Panc1 (cell line): Measurements from ENCODE around the gene ARHGEF10L. TPM values are rescaled to one million over a fixed set of nuclear protein-coding genes. Genes with fewer than 3 reads are reported as not detected.

Experiments
- ATAC-seq: fragments of 200-7000 bp; cut with Tn5 transposase; 2 replicates; pipeline ENCODE4 v1.9.1; 2020; ENCODE audit warnings: mild to moderate bottlenecking, moderate library complexity
- BruUV-seq: library from RNA; stranded (reverse); fragments of 400-500 nt; replicated peaks from 2 replicates; lab custom pipeline; 2021; lab: Mats Ljungman, UMichigan
- CTCF ChIA-PET: fragments of 300-600 bp; sonication (Branson Sonifier 250); formaldehyde crosslinking; loops from one replicate; lab custom pipeline; 2022; ENCODE audit warnings: antibody characterized with exemption; lab: Charles Lee
- POLR2A ChIA-PET: fragments of 300-600 bp; sonication (Branson Sonifier 250); formaldehyde crosslinking; loops from one replicate; lab custom pipeline; 2022; ENCODE audit warnings: antibody characterized with exemption; lab: Charles Lee
- DNase-seq: peaks from one replicate; pipeline ENCODE4 v3.0.0-alpha.2; 2010; ENCODE audit warnings: low read depth, low spot score
- H3K27ac ChIP-seq: 2 replicates; pipeline ENCODE4 v1.5.1; 2011; ENCODE audit warnings: mild to moderate bottlenecking, low read length, inconsistent platforms
- H3K27me3 ChIP-seq: fragments of 200-500 bp; sonication (Bioruptor generic); 2 replicates; pipeline ENCODE4 v1.6.0; 2014; ENCODE audit warnings: low read length, inconsistent platforms; ENCODE audit not compliant: control insufficient read depth, insufficient read depth
- H3K36me3 ChIP-seq: fragments of 200-500 bp; sonication (Bioruptor generic); 2 replicates; pipeline ENCODE4 v1.5.1; 2014; ENCODE audit warnings: inconsistent platforms, mild to moderate bottlenecking, low read length, moderate library complexity; ENCODE audit not compliant: control insufficient read depth, insufficient read depth
- H3K4me1 ChIP-seq: 2 replicates; pipeline ENCODE4 v1.5.1; 2011; ENCODE audit warnings: inconsistent platforms, mild to moderate bottlenecking, low read length, moderate library complexity; ENCODE audit not compliant: control insufficient read depth, insufficient read depth
- H3K4me3 ChIP-seq, 2 experiments: 2 replicates each; pipeline ENCODE4 v1.5.1; 2011 to 2012; ENCODE audit warnings: low read depth in 2 of 2, low read length in 2 of 2, mild to moderate bottlenecking in 2 of 2, inconsistent platforms in 1 of 2, moderate library complexity in 1 of 2
- H3K9me3 ChIP-seq: fragments of 200-500 bp; sonication (Bioruptor generic); 2 replicates; pipeline ENCODE4 v1.5.1; 2014; ENCODE audit warnings: low read depth, mild to moderate bottlenecking, inconsistent platforms, low read length, moderate library complexity; ENCODE audit not compliant: control insufficient read depth, insufficient read depth
- CTCF ChIP-seq: fragments of 450-650 bp; IDR thresholded peaks from 2 replicates; pipeline ENCODE4 v1.5.1; 2017; ENCODE audit warnings: mild to moderate bottlenecking
- POLR2AphosphoS5 ChIP-seq: IDR thresholded peaks from 2 replicates; pipeline ENCODE4 v1.6.1; 2012; ENCODE audit warnings: mild to moderate bottlenecking, low read depth, low read length, moderate library complexity
- REST ChIP-seq, 2 experiments: IDR thresholded peaks; 2 replicates each; pipeline ENCODE4 v1.6.1; 2011 to 2012; ENCODE audit warnings: low read depth in 2 of 2, control low read depth in 1 of 2, low read length in 1 of 2, mild to moderate bottlenecking in 1 of 2, moderate library complexity in 1 of 2; ENCODE audit not compliant: insufficient read depth in 1 of 2
- SIN3A ChIP-seq: IDR thresholded peaks from 2 replicates; pipeline ENCODE4 v1.6.1; 2012; ENCODE audit warnings: low read depth, mild to moderate bottlenecking, low read length, moderate library complexity, borderline replicate concordance; ENCODE audit not compliant: insufficient read depth
- TCF7L2 ChIP-seq: IDR thresholded peaks from 2 replicates; pipeline ENCODE4 v1.6.1; 2011; ENCODE audit warnings: mild to moderate bottlenecking, low read depth, low read length, inconsistent platforms
- in situ Hi-C: cut with HindIII; loops from 2 replicates; pipeline ENCODE4 v1.10.0; 2016; ENCODE audit warnings: low sequenced_read_pairs, low pct_unique_long_range_greater_than_20kb
- intact Hi-C: fragments of 100-400 bp; cut with micrococcal nuclease; formaldehyde crosslinking; loops from one replicate; pipeline ENCODE4 v1.10.0; 2022; ENCODE audit not compliant: unreplicated experiment
- total RNA-seq: library from RNA; stranded (reverse); gene quantifications from one replicate; pipeline ENCODE4 v1.2.1, GENCODE V29; 2021; ENCODE audit not compliant: unreplicated experiment

ARHGEF10L gene
- total RNA-seq, 1 experiment from 2014 or later: 5.9 TPM

GRCh38 chr1:17587693-17588047, 48.2 kb downstream of the ARHGEF10L start:
- no peak for DNase-seq
- POLR2A ChIA-PET: no interaction called here
- CTCF ChIA-PET: interaction anchor here (1.2 to 1.3 kb wide), 2 partner anchors 13 to 19 kb away, joined by 4 read pairs; no protein-coding TSS in a partner anchor
- TF ChIP-seq TCF7L2: no peak
- no peak for TF ChIP-seq POLR2AphosphoS5
- TF ChIP-seq REST (IDR thresholded peaks at IDR 0.05; ENCODE audit: insufficient read depth in 1 of 2, low read depth in 2 of 2, low read length in 1 of 2): no peak
- TF ChIP-seq SIN3A: no peak
- no peak for TF ChIP-seq CTCF
- ATAC-seq: peak; percentile 40
- Histone ChIP-seq H3K9me3 (no peaks in the 10 kb centered on the region), H3K27me3 (no peaks in the 10 kb centered on the region), H3K4me1 (peaks cover 20% of the 10 kb centered on the region), H3K4me3 (no peak overlapping the region), H3K27ac (peak overlapping the region; percentile 65), H3K36me3 (no peaks in the 10 kb centered on the region)
- intact Hi-C loops (no loop called here), in situ Hi-C loops (no loop called here)
- no TSS peak for BruUV-seq

- no TSS peak for BruUV-seq
- no peak for TF ChIP-seq REST (IDR thresholded peaks at IDR 0.05; ENCODE audit: insufficient read depth in 1 of 2, low read depth in 2 of 2, low read length in 1 of 2)
- no peak for TF ChIP-seq POLR2AphosphoS5
- no peak for TF ChIP-seq SIN3A
- peaks cover 20% of the 10 kb centered on the region for H3K4me1 ChIP-seq
- ChIA-PET CTCF (interaction anchor here (1.2 kb wide), 1 partner anchor 19 kb away, joined by 4 read pairs; no protein-coding TSS in a partner anchor), POLR2A (no interaction called here)
- intact Hi-C loops (no loop called here), in situ Hi-C loops (no loop called here)
- no peak for DNase-seq
- peak; percentile 36; the same call in 1 of the 2 replicates for ATAC-seq
- H3K36me3 ChIP-seq: no peaks in the 10 kb centered on the region
- no peaks in the 10 kb centered on the region for H3K9me3 ChIP-seq
- H3K27me3 ChIP-seq: no peaks in the 10 kb centered on the region
- H3K27ac ChIP-seq: peak overlapping the region; percentile 65
- no peak overlapping the region for H3K4me3 ChIP-seq
These were observed 48.8 kb downstream of the ARHGEF10L start for GRCh38 chr1:17588048-17588871.
